Fibroblast of lung (primary cell): ENCODE results near the gene FBXW5. TPM values are rescaled to one million over a fixed set of nuclear protein-coding genes. Genes with fewer than 3 reads are reported as not detected.

Source experiments
- DNase-seq, 2 donors: peaks; one replicate each; pipeline versions ENCODE4 v3.0.0 to v3.0.0-alpha.2; 2010; ENCODE audit warnings: low read depth in 2 of 2
- H2AFZ ChIP-seq: 2 replicates; pipeline ENCODE4 v1.5.1; 2012; ENCODE audit warnings: low read length, control low read depth, inconsistent platforms
- H3K27ac ChIP-seq: 2 replicates; pipeline ENCODE4 v1.5.1; 2011; ENCODE audit warnings: low read length, control low read depth; ENCODE audit not compliant: insufficient read depth
- H3K27me3 ChIP-seq: 2 replicates; pipeline ENCODE4 v1.5.1; 2011; ENCODE audit warnings: mild to moderate bottlenecking, low read length; ENCODE audit not compliant: control insufficient read depth, insufficient read depth
- H3K36me3 ChIP-seq: 2 replicates; pipeline ENCODE4 v1.5.1; 2011; ENCODE audit warnings: low read length; ENCODE audit not compliant: control insufficient read depth, insufficient read depth
- H3K4me1 ChIP-seq: 2 replicates; pipeline ENCODE4 v1.5.1; 2011; ENCODE audit warnings: low read length; ENCODE audit not compliant: control insufficient read depth, insufficient read depth; ENCODE audit errors: extremely low read depth
- H3K4me2 ChIP-seq: 2 replicates; pipeline ENCODE4 v1.5.1; 2011; ENCODE audit warnings: low read length, control low read depth; ENCODE audit not compliant: insufficient read depth; ENCODE audit errors: extremely low read depth
- H3K4me3 ChIP-seq, 4 experiments: fragments of 200-600 bp in 1 of 4; sonication (generic) in 1 of 4; replicated peaks in 1 of 4; 2 replicates each; pipeline ENCODE4 v1.5.1; 2011 to 2016; ENCODE audit warnings: low read length in 4 of 4, low read depth in 3 of 4, mild to moderate bottlenecking in 3 of 4, control low read depth in 2 of 4, inconsistent platforms in 1 of 4, mixed read lengths in 1 of 4; ENCODE audit not compliant: insufficient read depth in 1 of 4; ENCODE audit errors: control extremely low read depth in 1 of 4
- H3K79me2 ChIP-seq: 2 replicates; pipeline ENCODE4 v1.5.1; 2012; ENCODE audit warnings: mild to moderate bottlenecking, low read length, inconsistent platforms; ENCODE audit not compliant: control insufficient read depth, insufficient read depth
- H3K9ac ChIP-seq: 2 replicates; pipeline ENCODE4 v1.5.1; 2011; ENCODE audit warnings: mild to moderate bottlenecking, low read length, control low read depth; ENCODE audit not compliant: insufficient read depth
- H3K9me3 ChIP-seq: 2 replicates; pipeline ENCODE4 v1.5.1; 2012; ENCODE audit warnings: low read depth, low read length; ENCODE audit not compliant: control insufficient read depth, insufficient read depth
- H4K20me1 ChIP-seq: 2 replicates; pipeline ENCODE4 v1.5.1; 2011; ENCODE audit warnings: low read length; ENCODE audit not compliant: control insufficient read depth, insufficient read depth; ENCODE audit errors: extremely low read depth
- EZH2 ChIP-seq: IDR thresholded peaks from 2 replicates; pipeline ENCODE4 v1.5.1; 2012; ENCODE audit warnings: low read length, control low read depth, mild to moderate bottlenecking; ENCODE audit errors: missing control alignments
- polyA plus RNA-seq, 2 donors: library from polyadenylated mRNA; depleted of rRNA in 1 of 2; stranded (reverse) in 1 of 2; unstranded in 1 of 2; fragments of >200 nt; gene quantifications; 2 replicates each; pipeline ENCODE4 v1.2.1, GENCODE V29; 2011 to 2012; ENCODE audit warnings: missing spikeins in 1 of 2
- total RNA-seq: library from RNA; depleted of rRNA; stranded (reverse); fragments of >200 nt; gene quantifications from 2 replicates; pipeline ENCODE4 v1.2.1, GENCODE V29; 2014
- TF ChIP-seq, protein P1 (sequence below), 2 donors: IDR thresholded peaks in 1 of 2; conservative IDR thresholded peaks in 1 of 2; 1 replicate in 1 of 2; 2 replicates in 1 of 2; pipeline ENCODE4 v1.5.1; 2011 to 2012; ENCODE audit warnings: low read length in 2 of 2, control low read depth in 1 of 2, inconsistent platforms in 1 of 2, low read depth in 1 of 2, mild to moderate bottlenecking in 1 of 2

Gene FBXW5
- total and polyA plus RNA-seq, 2 donors (not counting 1 experiment from before 2014, with no cell fraction given): 31.3 to 166 TPM

- Histone ChIP-seq H3K9me3 (no peaks in the 10 kb centered on the region), H3K27me3 (peaks cover 6% of the 10 kb centered on the region), H3K36me3 (peaks cover 2% of the 10 kb centered on the region), H2AFZ (peak within 1 kb of the TSS; percentile 67), H3K4me1 (peaks cover 8% of the 10 kb centered on the region), H3K4me2 (peak within 1 kb of the TSS; percentile 92), H3K27ac (peak within 1 kb of the TSS; percentile 47), H3K79me2 (peaks cover 4% of the 10 kb centered on the region), H3K9ac (peak within 1 kb of the TSS; percentile 40), H3K4me3 (peak within 1 kb of the TSS; percentile 68 to 84 (median 74)), H4K20me1 (no peaks in the 10 kb centered on the region)
- DNase-seq: peak; percentile 83 to 88
- no peak for TF ChIP-seq EZH2
- TF ChIP-seq, protein P1, sequence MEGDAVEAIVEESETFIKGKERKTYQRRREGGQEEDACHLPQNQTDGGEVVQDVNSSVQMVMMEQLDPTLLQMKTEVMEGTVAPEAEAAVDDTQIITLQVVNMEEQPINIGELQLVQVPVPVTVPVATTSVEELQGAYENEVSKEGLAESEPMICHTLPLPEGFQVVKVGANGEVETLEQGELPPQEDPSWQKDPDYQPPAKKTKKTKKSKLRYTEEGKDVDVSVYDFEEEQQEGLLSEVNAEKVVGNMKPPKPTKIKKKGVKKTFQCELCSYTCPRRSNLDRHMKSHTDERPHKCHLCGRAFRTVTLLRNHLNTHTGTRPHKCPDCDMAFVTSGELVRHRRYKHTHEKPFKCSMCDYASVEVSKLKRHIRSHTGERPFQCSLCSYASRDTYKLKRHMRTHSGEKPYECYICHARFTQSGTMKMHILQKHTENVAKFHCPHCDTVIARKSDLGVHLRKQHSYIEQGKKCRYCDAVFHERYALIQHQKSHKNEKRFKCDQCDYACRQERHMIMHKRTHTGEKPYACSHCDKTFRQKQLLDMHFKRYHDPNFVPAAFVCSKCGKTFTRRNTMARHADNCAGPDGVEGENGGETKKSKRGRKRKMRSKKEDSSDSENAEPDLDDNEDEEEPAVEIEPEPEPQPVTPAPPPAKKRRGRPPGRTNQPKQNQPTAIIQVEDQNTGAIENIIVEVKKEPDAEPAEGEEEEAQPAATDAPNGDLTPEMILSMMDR (conservative IDR thresholded peaks at IDR 0.05 in 1 of 2, IDR thresholded peaks at IDR 0.05 in 1 of 2; ENCODE audit: low read depth in 1 of 2, low read length in 2 of 2): no peak
Measured at GRCh38 chr9:136991993-136992818, 47.7 kb upstream of the FBXW5 start, which contains the start of gene PAXX. Gene PAXX (plus strand): TSS chr9:136992422. CDS start chr9:136992444, 22 bp downstream.

DNA sequence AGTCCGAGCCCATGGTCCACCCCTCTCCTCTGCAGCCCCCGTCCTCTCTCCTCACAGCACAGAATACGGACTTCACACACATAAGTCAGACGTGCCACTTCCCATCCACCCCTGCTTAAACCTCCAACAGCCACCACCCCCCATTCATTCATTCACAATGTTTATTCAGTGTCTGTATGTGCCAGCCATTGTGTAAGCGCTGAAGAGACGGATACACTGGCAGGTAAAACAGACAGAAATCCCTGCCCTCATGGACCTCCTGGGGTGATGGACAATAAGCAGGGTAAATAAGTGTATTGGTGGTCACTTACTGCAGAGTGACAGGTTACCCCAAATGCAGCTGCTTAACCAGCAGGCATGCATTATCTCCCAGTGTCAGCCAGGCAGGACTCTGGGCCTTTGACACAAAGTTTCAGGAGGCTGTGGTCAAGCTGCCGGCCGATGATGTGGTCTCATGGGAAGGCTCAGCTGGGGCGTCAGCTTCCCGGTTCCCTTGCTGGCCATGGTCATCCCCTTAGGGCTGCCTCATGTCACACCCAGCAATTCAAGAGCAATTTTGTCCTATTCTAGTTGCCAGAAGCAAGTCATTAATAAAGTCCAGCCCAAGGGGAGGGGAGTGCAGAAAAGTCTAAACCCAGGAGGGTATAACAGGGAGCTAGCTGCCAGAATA is 45.8 kb upstream of the FBXW5 start:
- Histone ChIP-seq H3K4me2 (no peak overlapping the region), H3K9ac (no peak overlapping the region), H3K27ac (no peak overlapping the region), H3K9me3 (no peaks in the 10 kb centered on the region), H2AFZ (no peak overlapping the region), H3K36me3 (peaks cover 2% of the 10 kb centered on the region), H3K4me1 (peaks cover 5% of the 10 kb centered on the region), H4K20me1 (no peaks in the 10 kb centered on the region), H3K4me3 (no peak overlapping the region), H3K79me2 (peaks cover 4% of the 10 kb centered on the region), H3K27me3 (peaks cover 9% of the 10 kb centered on the region)
- TF ChIP-seq, protein P1 (conservative IDR thresholded peaks at IDR 0.05 in 1 of 2, IDR thresholded peaks at IDR 0.05 in 1 of 2; ENCODE audit: low read depth in 1 of 2, low read length in 2 of 2): no peak
- no peak for TF ChIP-seq EZH2
- no peak for DNase-seq

DNA sequence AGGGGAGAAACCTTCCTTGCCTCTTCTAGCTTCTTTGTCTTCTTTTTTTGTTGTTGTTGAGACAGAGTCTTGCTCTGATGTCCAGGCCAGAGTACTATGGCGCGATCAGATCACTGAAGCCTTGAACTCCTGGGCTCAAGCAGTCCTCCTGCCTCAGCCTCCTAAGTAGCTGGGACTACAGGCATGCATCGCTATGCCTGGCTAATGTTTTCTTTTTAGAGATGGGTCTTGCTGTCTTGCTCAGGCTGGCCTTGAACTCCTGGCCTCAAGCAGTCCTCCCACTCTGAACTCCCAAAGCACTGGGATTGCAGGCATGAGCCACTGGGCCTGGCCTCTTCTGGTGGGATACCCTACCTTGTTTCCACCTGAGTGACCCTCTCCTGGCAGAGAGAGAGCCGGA is 44.3 kb upstream of the FBXW5 start:
- no peak overlapping the region for H2AFZ ChIP-seq
- no peak for DNase-seq
- H4K20me1 ChIP-seq: no peaks in the 10 kb centered on the region
- peaks cover 4% of the 10 kb centered on the region for H3K79me2 ChIP-seq
- H3K9ac ChIP-seq: no peak overlapping the region
- no peak overlapping the region for H3K4me2 ChIP-seq
- peaks cover 23% of the 10 kb centered on the region for H3K27me3 ChIP-seq
- no peak overlapping the region for H3K4me3 ChIP-seq
- no peaks in the 10 kb centered on the region for H3K9me3 ChIP-seq
- peaks cover 5% of the 10 kb centered on the region for H3K4me1 ChIP-seq
- no peak overlapping the region for H3K27ac ChIP-seq
- no peak for TF ChIP-seq EZH2
- TF ChIP-seq, protein P1 (conservative IDR thresholded peaks at IDR 0.05 in 1 of 2, IDR thresholded peaks at IDR 0.05 in 1 of 2; ENCODE audit: low read depth in 1 of 2, low read length in 2 of 2): no peak
- H3K36me3 ChIP-seq: no peaks in the 10 kb centered on the region
